AG20443 (cell line): ENCODE measurements around the gene VPS51.
A peak's percentile ranks its signal among the peaks of the same experiment; 100 is the strongest.

ENCODE experiments used
- DNase-seq: peaks from one replicate; pipeline ENCODE4 v3.0.0; 2012; ENCODE audit warnings: low spot score, mixed read lengths

VPS51 gene

GRCh38 chr11:65119670-65119995 is 23.6 kb downstream of the VPS51 start:
- DNase-seq, result no peak

DNA sequence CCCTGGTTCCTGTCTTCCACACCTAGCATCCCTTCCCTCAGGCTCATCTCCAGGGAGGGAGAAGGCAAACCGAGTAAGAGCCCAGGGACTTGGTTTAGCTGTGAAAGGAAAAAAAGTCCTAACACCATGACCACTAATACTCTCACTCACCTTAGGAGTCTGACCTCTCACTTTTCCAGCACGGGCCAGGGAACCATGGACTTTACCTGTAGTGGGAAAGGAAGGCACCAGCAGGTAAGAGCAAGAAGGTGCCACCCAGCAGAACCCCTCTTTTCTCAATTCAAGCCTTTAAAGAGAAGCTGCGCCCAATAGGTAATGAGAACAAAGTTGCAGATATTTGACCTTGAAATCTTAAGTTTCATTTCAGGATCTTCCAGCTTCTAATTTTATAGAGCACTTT is 24.8 kb downstream of the VPS51 start:
- DNase-seq, result no peak

DNA sequence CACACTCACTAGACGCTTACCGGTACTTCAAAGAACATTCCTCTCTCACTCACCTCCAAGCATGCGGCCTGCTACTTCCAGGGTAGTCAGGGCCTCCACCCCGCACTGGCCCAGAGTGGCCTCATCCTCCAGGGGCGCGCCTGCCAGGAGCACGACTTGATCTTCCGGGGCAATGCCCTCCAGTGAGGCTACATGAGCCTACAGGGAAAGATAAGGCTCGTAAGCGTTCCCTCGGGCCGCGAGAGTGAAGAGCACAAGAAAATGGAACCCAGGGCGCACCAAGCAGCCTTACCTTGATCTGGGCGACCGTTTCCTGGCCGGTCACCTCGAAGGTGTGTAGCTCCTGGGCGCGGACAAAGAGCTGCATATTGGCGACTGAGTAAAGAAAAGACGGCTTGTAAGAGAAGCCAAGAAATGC is 25.4 kb downstream of the VPS51 start:
- DNase-seq, result no peak

DNA sequence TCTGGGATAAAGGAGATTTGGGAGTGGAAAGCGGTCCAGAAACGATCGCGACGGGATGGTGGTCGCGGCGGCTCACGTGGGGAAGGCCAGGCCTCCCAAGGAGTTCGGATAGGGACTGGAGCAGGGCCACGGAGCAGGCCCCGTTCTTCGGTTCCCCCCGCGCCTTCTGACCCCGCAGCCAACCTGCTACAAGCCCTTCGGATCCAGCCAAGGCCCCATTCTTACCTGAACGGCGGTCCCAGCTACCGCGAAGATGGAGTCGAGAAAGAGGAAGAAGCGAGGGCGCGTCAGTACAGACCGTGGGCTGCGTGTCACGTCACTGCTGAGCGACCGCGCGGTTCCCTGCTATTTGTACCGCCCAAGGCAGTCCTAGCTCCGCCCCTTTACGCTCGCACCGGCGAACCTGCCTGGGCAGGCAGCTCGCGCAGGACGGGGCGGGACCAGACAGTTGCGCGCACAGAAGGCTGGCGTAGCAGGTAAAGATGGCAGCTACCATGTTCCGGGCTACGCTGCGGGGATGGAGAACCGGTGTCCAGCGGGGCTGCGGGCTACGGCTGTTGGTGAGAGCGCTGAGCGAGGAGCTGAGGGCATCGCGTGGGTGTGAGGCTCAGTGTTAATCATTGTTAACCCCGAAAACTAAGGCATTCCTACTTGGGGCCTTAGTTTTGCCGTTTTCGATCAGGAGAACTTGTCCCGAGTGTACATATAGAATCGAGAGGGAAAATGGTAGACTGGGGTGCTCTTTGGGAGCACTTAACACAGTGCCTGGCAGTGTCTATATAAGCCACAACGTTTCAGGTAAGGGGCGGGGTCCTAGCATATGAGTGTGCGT is 26.1 kb downstream of the VPS51 start, which contains the start of the genes FAU and MRPL49:
FAU (minus strand) TSS at position 270 of the 832 bp plus-strand sequence. CDS start 321 bp downstream, outside the sequence.
MRPL49 (plus strand) TSS at position 457 of the 832 bp plus-strand sequence; CDS start at position 483, 26 bp downstream.
- peak; percentile 97 for DNase-seq

DNA sequence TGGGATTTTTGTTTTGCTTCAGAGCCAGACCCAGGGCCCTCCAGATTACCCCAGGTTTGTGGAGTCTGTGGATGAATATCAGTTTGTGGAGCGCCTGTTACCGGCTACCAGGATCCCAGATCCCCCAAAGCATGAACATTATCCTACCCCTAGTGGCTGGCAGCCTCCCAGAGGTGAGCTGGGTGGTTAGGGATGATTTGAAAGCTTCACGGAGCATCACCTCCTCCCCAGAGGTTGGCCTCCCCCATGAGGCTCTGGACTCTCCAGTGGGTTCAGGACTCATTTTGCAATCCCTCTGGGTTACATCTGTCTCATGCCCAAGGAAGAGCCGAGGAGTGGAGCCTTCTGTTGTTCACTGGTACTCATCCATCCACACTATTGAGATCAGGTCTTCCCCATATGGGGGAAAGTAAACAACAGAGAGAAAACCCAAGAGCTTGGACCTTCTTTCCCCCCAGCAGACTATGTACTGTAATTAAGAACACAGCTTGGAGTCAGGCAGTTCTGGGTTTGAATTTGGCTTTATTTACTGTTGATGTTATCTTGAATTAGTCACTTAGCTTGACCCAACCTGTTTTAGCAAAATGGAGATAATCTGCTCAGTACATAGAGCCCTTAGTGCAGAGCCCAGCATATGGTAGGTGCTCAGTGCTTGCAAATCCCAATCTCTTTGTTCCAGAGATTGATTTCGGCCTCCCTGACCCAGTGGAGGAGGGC is 28.6 kb downstream of the VPS51 start:
- no peak for DNase-seq

DNA sequence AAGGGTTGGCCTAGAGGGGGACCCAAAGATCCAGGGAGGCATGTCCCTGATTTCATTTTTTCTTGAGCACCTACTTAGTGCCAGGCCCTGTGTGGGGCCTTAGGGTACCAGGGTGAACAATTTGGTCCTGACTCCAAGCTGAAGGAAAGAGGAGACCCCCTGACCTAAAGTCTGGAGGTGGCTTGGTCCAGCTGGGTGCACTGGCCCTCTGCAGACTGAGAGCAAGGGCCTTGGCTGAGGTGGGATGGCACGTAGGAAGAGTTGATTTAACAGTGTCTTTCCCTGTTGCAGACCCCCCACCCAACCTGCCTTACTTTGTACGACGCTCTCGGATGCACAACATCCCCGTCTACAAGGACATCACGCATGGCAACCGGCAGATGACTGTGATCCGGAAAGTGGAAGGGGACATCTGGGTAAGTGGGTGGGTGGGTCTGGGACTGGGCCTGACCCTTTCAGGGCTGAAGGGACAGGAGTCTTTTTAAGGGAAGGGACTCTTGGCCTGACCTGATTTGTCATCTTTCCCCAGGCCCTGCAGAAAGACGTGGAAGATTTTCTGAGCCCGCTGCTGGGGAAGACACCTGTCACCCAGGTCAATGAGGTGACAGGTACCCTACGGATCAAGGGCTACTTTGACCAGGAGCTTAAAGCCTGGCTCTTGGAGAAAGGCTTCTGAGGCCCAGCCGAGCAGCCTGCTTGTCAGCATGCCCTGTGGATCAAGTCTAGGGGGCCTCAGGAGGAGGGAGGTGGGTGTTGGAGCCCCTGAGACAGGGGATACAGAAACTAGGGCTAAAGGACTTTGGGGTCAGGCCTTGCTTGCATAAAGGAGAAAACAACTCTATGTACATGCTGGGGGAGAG is 29.4 kb downstream of the VPS51 start:
- DNase-seq, result no peak

GRCh38 chr11:65126624-65127274 is 30.7 kb downstream of the VPS51 start:
- no peak for DNase-seq

DNA sequence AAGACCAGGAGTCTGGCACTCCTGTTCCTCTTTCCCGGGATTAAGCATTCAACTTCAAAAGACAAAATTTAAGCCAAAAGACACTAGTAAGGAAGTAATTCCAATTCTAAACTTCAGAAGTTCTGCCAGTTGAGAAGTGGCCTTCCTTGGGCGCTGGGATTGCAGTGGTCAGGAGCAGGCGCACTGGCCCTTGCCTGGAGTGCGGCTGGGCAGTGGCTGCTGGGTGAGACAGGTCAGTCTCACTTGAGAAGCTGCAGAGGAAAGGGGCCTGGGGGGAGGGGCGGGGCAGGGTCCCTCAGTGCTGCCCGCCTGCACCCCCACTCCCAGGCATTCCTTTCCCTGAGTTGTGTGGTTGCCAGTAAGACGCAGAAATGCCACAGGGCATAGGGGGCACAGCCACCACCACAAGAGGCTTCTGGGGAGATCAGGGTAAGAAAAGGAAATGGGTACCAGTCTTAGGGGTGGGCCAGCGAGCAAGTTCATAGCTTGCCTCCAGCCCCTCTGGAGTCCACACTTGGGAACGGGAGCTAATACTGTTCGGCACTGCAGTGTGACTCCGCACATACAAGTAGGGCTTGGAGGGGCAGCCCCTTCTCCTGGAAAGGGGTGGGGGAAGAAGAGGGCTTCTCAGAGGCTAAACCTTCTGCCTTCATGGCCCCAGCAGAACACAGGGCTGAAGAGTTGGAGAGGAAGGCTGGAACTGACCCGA is 31.6 kb downstream of the VPS51 start:
- no peak for DNase-seq

DNA sequence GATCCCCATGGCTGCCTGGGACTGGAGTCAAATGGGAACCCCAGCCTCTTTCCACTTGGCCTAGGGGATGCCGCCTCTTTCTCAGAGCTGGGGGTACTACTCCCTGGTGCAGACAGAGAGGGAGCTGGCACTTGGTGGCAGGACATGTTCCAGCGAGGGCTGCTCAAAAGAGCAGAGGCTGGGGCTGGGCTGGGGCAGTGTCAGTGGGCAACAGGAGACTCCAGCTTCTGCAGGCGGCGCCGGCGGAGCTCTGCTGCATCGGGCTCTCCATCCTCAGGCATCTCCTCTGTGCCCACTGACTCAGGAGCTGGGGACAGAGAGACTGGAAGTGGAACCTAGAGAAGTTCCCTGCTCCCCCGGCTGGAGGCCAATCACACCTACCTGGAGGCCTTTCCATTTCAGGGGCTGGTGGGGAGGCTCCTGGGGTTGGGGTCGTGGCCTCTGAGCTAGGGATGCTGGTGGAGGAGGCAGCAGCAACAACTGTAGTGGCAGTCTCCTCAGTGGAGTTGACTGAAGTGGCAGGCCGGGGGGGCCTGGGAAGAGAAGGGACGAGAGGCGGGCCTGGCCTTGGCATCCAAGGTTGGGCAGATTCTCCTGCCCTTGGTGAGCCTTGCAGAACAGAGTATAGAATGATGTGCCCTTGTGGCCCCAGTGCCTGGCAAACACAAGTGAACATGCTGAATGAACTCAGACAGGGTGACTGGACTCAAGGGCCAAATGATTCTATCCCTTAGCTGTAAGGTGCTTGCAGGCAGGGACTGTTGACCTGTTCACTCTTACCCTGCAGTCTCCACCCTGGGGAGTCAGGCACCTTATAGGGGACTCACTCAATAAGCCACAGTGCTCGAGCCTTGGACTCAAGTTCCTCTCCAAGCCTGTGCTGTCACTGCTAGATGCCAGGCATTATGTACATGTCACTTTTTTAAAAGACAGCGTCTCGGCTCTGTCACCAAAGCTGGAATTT is 32.5 kb downstream of the VPS51 start:
- no peak for DNase-seq

DNA sequence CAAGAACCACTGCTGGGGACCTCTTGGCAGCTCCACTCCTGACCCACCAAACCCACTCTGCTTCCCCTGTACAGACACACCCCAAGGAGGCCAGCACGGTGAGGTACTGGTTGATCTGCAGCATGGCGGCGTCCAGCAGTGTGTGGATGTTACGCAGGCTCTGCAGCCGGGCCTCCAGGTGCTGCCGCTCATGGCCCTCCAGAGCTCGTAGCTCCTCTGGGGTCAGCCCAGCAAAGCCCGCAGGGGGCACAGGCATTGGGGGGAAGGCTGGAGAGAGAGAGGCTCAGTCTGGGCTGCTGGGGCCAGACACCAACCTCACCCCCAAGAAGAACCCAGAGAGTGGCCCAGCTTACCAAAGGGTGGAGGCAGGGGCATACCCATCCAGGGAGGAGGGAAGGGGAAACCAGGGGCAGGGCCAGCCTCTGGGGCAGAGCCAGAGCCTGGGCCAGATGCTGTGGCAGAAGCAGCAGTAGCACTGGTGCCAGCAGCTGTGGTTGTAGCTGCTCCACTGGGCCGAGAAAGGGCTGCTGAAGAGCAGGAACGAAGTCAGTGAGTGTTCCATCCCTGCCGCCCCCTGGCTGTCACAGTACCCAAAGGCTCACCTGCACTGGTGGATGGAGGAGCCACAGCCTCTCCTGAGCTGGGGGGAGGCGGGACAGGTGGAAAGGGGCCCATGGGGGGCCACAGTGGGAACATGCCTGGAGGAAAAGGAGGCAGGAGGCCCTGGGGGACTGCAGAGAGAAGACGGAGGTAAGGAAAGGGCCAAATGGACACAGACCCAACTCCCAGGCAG is 33.8 kb downstream of the VPS51 start:
- DNase-seq, result no peak

DNA sequence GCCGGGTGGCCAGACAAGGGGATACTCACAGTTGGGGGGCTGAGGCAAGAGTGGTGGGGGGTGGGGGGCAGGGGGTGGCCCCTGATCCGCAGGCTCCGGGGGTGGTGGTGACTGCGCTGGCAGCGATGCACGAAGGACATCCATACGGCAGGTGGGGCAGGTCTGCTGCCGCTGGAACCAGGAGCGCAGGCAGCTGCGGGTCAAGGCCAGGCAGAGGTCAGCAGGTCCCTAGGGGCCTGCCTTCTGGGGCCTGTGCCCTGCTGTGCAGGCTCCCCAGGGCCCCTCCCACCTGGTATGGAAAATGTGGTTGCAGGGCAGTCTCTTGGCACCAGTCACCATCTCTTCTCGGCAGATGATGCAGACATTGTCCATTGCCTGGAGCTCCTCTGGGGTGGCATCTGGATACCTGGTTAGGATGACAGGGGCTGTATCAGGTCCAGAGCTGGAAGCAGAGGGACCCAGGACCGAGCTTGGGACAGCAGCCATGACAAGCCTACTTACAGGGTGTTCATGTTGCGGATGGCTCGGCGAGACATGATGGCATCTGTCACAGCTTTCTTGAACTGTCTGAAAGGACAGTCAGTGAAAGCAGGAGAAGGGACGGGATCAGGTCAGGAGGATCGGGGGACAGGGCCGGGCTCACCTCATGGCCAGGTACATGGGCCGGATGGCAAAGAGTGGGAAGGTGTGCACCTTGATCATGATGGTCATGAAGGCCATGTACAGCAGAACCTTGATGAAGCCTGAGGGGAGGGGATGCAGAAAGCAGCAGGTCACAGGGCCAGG is 34.8 kb downstream of the VPS51 start:
- DNase-seq, result no peak

- DNase-seq, result no peak
These were observed 35.4 kb downstream of the VPS51 start for GRCh38 chr11:65131417-65131776.

GRCh38 chr11:65131895-65132237 is 35.9 kb downstream of the VPS51 start:
- no peak for DNase-seq

GRCh38 chr11:65132238-65132987 is 36.4 kb downstream of the VPS51 start:
- DNase-seq, result no peak

DNA sequence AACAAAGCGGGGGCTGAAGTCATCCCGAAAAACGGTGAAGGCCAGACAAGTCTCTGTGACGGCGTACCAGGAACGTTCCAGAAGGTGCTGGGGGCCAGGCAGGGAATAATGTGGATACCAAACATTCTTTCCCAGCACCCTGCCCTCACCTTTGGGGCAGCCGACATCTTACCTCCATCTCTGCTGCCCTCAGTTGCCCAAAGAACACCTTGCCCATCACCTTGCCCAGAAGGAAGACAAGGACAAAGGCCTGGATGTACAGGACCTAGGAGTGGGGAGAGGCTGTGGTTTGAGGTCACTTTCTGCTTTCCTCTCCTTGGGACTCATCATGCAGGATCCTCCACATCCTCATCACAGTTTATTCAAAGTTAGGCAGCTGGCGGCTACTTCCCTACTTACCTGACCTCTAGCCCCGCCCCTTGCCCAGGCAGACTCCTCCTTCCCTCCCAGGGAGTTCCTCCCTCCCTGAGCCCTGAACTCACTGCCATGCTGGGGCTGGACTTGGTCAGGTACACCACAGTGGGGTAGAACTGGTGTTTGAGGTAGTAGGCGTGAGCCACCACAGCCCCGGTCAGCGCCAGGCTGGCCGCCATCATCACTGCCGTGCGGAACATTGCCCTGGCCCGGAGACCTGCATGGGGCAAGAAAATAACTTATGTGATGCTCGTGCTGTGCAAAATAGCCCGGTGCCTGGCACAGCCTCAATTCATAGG is 37.1 kb downstream of the VPS51 start:
- no peak for DNase-seq

DNA sequence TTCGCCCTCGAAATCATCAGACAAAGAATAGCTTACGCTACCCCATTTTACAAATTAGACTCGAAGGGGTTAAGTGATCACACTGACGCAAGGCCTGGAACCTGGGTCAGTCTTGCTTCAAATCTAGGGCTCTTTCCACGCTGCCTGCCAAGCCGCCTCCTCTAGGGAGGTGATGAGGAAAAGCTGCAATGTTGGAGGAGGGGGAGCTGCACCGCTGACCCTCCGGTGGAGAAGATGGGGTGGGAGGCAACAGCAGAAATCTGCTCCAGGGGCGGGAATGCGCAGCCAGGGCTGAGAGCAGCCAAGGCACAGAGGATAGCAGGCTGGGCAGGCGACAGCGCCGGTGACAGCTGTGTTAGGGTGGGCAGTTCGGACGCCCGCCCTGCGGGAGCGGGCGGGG is 37.7 kb downstream of the VPS51 start:
- no peak for DNase-seq
